Epidermal melanocyte (primary cell): Measurements from ENCODE around the gene NAPSA.

ENCODE experiments used
- DNase-seq: peaks from one replicate; pipeline ENCODE4 v3.0.0; 2011; ENCODE audit warnings: low spot score; ENCODE audit not compliant: insufficient read length

NAPSA gene

DNA sequence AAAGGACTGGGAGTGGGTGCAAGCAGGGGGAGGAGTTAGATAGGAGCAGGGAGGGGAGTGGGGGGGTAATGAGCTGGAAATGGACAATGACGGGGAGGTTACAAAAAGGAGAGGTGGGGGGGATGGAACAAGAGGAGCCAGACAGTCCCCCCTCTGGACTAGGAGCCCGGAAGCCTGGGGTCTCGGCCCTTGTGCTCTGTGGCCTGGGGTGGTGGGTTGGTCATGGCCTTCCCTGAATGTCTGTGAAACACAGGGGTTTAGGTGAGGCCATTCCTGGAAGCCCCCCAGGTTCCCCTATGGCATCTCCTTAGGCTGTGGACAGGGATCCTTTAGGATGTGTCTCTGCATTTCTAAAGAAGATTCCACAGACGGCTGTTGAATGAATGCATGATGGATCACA is 48.3 kb downstream of the NAPSA start:
- DNase-seq, result no peak

DNA sequence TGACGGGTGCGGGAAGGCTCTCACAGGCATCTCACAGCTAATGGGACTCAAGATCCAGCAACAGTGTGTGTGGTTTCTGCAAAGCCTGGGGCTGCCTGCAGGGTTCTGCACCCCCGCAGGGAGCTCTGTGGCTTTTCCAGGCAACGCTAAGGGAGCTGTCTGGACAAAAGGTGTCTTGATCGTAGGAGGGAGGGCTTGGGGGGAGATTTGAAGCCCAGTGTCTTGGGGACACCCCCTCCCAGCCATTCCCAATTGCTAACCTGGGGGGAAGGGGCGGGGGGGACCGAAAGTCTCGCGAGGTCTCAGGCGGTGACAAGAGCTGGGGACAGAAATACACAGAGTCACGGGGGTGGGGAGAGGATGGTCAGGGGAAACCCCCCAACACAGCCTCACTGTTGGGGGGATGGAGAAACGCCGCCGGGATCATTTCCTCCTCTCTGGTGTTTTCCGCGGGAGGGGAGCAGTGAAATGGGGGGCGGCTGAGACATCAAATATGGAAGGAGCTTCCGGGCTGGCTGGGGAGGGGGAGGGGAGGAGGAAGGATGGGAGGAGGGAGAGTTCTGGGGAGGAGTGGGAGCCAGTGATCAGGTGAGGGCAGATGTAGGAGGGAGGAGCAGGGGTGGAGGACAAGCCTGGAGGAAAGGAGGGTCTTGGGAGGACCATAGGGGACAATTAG is 49.5 kb downstream of the NAPSA start:
- peak; percentile 2 for DNase-seq

DNA sequence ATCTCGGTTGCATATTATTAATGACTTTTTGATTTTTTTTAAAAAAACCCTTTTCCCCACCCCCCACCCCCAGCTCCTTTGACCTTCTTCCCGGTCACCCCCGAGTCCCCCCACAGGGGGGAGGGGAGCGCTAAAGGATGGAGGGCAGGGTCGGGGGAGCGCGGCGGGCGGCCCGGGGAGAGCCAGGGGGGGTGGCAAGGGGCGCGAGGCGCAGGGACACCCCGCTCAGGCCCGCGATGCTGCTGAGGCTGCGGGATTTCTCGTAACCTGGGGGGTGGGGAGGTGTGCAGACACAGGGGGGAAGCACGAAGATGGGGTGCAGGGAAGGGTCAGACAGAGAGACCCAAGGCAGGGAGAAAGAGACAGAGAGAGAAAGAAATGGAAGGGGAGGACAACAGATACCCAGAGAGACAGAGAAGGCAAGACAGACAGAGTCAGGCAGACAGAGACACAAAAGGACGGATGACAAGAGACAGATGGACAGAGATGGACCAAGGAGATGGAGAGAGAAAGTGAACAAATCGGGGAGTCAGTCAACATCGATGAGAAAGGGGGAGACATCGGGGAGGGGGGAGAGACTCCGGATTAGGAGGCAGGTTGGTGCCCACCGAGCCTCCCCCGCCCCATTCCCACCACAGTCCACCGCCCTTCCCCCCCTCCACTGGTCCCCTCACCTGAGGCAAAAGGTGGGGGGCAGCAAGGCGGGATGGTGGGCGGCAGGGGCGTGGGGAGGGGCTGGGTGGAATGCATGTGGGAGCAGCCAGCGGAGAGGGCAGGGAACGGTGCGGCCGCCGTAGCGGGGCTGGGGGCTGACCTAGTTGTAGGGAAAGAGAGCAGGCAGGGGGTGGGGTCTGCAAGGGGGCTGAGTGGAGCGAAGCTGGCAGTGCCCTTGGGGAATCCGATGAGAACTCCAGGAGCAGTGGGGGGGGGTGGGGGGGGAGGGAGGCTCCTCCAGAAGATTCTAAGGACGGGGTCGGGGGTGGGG is 50.4 kb downstream of the NAPSA start:
- no peak for DNase-seq

GRCh38 chr19:50313812-50314536 is 51.5 kb downstream of the NAPSA start:
- no peak for DNase-seq

DNA sequence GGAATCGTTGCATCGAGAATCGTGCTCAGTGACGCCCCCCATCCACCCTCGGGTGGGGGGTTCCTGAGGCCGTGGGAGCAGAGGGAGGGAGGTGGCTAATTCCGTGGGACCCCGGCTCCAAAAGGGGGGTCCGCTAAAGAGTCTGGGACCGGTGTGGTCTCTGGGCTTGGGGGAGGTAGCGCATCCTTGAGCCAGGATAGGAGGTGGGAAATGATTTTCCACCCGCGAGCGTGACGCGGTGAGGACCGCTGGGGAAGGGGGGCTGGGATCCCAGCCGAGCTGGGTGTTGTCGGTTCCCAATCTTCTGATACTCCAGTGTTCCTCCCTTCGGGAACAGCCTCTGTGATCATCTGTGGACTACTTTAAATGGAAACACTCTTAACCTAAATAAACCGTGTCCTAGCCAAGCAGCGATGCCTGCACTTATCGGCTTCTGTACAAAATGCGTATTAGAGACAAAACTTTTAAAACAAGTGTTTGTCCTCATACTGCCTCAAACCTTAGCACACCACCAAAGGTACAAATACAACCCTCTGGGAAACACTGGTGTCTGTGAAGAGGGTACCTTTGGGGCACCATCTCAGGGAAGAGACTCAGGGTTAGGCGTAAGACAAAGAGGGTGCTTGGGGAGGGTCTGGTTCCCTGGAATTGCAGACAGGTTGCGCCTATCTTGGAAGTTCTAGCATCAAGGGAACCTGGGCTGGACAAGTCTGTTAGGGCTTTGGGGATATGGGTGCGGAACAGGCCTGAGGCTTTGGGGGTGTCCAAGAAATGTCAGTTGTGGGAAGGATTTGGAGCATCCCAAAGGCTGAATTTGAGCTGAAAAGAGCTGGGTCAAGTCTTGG is 52.2 kb downstream of the NAPSA start:
- DNase-seq, result no peak

- DNase-seq, result no peak
These were observed 53.5 kb downstream of the NAPSA start for GRCh38 chr19:50311723-50312635.

- DNase-seq, result no peak
These were observed 54.5 kb downstream of the NAPSA start for GRCh38 chr19:50310759-50311465.

DNA sequence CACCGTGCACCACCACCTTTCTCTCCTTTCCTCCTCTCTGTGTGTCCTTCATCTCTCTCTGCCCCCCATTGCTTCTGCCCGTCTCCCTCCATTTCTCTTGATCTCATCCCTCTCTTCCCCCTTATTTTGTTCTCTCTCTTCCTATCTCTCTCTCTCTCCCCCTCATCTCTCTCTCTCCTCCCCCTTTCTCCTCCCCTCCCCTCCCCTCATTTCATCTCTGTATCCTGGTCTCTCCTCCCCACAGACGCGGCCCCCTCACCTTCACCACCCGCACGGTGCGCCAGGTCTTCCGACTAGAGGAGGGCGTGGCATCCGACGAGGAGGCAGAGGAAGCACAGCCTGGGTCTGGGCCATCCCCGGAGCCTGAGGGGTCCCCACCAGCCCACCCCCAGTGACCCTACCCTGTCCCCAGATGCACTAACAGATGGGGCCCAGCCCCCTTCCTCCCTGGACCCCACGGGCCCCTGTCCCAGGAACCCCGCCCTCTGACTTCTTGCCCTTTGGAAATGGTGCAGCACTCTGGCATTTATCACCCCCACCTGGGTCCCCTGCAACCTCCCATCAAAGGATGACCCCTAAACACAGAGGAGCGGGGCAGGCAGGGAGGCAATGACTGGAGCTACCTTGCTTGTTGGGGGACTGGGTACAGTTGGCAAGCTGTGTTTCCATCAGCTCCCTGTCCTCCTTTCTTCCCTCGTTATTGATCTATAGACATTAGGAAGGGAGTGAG is 55.9 kb downstream of the NAPSA start:
- DNase-seq, result no peak

DNA sequence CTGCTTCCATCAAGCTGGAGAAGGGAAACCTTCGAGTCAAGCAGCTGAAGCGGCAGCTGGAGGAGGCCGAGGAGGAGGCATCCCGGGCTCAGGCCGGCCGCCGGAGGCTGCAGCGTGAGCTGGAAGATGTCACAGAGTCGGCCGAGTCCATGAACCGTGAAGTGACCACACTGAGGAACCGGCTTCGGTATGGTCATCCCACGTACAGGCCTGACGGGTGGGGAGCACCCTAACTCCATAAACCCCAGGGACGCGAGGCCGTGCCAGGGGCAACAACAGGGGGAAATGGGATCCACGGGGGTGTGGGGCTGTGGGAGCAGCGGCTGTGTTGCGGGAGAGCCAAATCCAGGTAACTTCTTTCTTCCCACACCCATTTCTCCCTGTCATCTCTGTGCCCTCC is 56.4 kb downstream of the NAPSA start:
- no peak for DNase-seq
